ENCODE results near the gene GALNT4. TPM values are rescaled to one million over a fixed set of nuclear protein-coding genes. Genes with fewer than 3 reads are reported as not detected.

The GALNT4 gene
- total RNA-seq, 1 donor from 2014 or later: 3.3 TPM

DNA sequence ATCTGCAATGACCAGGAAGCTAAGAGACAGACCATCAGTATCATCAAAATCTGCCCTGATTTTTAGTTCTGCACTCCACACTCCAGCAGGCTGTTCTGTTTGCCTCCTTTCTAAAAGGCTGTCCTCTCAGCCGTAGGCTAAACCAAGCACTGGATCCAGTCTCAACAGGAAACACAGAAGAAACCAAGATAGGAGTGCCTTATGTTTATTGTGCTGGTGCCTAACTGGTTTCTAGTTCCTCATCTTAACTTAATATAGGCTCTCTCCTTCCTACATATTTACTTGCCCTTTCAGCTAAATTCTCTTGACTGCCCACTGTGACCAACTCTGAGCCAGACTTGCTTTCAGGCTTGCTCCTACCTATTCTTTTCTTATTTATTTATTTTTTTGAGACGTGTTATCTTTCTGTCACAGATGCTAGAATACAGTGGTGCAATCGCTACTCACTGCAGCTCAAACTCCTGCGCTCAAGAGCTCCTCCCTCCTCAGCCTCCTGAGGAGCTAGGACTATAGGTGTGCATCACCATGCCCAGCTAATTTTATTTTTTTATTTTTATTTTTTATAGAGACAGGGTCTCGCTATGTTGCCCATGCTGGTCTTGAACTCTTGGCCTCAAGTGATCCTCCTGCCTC, 30.8 kb downstream of the GALNT4 start:
- no peak for DNase-seq

DNA sequence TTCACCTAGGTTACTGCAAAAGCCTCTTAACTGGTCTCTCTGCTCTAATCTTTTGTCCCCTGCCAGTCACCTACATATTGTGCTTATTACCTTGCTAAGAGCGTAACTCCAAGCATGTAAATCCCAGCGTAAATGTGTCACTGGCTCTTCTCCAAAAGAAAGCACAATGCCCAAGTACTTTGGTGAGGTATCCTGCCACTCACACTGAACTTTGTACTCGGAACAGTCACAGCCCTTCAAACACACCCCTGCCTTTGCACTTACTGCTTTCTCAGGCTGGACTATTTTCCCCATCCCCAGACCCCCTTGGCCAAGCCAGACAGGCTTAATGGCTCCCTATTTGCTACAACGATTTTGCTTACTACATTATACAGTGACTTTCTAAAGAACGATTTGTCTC, 31.7 kb downstream of the GALNT4 start:
- DNase-seq: no peak

DNA sequence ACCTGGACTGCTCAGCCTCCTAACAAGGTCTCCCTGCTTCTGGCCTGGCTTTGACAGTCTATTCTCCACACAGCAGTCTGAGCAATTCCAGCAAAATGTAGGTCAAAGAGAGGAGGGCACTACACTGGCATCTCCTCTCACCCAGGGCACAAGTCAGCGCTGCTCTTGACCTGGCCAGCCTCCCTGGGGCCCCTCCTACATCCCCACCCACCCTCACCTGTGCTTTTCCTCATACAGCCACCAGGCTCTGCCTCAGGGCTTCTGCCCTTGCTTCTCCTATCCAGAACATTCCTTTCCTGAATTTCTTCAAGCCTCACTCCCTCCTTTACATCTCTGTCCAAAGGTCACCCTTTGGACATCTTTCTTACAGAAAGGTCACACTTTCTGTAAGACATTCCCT, 33.7 kb downstream of the GALNT4 start:
- no peak for DNase-seq

DNA sequence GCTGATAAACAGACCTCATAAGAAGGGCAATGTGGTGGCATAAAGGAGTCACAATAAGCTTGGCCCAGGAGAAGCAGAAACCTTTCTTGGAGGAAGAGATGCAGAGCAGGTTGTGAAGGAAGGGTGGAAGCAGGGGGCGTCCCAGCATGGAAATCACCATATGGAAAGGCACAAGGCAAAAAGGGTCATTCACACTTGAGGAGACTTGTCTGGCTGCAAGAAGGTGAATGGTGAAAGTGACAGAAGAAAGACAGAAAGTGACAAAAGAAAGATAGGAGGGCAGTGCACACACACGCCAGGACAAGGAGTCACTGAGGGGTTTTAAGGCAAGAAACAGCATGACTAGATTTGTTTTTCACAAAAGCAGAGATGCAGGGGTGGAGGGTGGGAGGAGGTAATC, 38.3 kb downstream of the GALNT4 start:
- DNase-seq: no peak

DNA sequence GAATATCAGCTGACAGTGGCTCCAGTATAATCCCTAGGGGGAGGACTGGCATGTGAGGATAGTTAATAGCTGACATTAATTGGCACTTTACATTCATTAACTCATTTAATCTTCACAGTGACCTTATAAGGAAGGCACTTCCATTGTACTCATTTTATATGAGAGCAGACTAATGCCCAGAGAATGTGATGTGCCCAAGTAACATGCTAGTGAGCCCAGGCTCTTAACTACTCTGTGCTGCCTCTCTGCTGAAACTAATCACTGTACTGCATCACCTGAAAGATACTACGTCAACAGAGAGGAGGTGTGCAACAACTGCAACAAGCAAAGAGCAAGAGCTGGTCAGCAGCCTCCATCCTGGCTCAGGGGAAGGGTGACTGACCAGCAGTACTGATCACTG, 40.1 kb downstream of the GALNT4 start:
- DNase-seq: no peak

DNA sequence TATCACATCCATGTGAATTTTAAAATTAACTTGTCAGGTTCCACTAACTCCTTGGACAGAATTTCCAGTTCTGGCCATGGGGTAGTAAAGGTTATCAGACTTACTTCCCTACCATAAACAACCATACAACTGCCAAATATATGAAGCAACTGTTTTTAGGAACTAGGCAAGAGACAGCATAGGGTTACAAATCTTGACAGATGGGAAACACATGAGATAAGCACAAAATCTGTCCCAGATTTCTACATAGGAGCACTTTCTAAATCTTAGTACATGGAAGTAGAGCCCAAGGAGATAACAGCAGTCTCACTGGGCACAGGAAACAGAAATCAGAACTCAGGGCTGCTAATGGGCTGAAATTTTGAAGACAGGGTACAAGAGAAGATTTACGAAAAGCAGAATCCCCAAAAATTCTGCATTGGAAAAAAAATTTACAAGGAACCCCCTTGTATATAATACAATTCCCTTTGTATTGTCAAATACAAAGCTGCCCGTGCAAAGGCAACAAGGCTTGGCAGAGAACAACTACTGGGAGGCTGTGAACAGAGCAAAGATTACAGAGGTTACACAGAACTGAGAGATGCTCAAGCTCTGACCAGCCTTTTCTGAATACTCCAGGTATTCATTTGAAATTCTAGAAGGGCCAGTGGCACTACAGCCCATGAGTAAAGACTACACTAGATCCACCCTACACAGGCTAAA, 43.2 kb downstream of the GALNT4 start:
- DNase-seq: no peak

DNA sequence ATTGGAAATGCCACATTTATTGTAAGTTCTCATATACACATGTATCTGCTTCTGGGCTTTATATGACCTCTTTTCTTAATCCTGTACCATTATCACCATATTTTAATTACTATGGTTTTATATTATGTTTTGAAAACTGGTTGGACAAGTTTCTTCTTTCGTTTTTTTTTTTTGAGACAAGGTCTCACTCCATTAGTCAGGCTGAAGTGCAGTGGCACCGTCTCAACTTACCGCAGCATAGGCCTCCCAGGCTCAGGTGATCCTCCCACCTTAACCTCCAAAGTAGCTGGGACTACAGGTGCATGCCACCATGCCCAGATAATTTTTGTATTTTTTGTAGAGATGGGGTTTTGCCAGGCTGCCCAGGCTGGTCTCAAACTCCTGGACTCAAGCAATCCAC, 44.6 kb downstream of the GALNT4 start:
- no peak for DNase-seq

DNA sequence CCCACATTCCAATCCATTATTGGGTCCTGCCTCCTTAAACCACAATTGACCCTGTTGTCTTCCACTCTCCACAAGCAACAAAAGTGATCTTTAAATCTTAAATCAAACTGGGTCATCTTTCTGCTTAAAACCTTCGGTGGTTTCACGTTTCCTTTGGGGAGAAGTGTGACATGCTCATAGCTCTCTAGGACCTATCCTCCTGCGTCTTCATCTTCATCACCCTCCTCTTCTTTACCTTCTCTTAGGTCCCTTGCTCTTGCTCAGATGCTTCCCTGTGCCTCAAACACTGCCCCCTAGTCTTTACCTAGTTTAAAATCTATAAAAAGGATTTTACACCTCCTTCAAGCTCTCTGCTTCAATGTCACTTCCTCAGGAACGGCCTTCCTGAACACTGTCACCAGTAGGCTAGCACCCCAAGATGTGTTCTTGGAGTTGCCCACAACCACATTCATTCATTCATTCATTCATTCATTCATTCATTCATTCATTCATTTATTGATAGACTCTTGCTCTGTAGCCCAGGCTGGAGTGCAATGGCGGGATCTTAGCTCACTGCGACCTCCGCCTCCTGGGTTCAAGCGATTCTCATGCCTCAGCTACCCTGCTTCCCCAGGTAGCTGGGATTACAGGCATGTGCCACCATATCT, 46.8 kb downstream of the GALNT4 start:
- DNase-seq: no peak

DNA sequence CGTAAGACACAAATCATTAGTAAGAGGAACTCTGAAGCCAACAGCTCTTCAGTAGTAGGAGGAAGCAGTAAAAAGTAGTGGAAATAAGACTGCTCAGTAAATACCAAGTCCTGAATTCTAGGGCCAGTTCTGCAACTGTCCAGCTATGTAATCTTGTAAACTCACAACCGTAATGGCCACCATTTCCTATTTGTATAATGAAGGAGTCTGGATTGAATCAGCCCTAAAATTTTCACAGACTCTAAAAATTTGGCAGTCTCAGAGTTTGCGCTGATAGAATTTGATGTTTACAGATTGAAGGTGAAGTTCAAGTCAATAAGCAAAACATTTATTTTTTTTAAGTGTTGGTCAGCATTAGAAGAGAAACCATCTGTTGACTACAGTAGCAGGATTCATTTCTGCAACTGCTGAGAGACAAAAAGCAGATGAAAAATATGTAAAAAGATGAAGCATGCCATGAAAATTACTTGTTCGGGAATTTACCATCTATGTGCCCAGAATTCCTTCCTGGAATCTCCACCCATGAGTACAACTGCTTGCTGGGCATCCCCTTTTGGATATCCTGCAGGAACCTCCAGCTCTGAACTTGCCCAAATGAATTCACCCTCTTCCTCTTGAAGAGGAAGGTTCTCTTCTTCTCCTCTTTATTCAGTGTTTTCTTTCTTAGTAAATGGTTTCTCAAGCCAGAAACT, 47.5 kb downstream of the GALNT4 start:
- DNase-seq: no peak

DNA sequence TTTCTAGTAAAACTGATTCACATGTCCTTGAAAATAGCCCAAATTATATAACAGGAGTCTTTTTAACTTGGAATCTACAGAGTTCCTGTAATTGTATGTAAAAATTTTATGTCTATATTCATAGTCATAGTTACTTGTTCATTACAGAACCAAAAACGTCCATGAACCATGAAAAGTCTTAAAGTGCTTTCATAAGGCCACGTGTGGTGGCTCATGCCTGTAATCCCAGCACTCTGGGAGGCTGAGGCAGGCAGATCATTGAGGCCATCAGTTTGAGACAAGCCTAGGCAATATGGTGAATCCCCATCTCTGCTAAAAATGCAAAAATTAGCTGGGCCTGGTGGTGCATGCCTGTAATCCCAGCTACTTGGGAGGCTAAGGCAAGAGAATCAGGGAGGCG, 48.4 kb downstream of the GALNT4 start:
- DNase-seq: no peak

DNA sequence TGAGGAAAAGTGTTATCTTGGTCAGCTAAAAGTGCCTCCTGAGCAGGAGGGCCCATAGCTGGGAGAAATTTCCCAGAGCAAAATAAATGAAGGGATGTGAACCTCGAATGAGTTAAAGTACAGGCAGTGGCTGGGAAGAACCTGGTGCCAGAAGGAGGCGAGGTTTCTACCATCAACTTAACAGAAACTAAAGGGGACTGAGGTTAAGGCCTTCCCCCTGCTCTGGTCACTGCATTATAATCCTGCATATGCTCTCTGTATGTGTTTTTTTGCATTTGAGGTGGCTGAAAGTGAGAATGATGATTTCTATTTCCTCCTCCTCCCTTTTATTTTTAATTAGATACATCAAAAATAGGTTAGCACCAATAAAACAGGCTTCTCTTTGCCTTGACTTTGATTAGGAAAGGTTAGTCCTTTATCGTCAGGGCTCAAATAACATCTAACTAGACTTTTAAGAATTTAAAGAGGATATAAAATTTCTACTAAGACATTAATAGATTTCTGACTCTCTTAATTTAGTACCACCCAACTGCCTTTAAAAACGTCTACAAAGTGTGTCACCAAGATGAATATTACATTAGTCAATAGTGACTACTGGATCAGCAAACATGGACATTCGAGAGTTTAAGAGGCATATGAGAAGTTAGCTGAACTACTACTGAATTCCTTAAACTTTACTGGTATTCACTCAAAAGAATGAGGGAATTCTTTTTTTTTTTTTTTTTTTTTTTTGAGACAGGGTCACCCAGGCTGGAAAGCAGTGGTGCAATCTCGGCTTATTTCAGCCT, 49.2 kb downstream of the GALNT4 start:
- no peak for DNase-seq

DNA sequence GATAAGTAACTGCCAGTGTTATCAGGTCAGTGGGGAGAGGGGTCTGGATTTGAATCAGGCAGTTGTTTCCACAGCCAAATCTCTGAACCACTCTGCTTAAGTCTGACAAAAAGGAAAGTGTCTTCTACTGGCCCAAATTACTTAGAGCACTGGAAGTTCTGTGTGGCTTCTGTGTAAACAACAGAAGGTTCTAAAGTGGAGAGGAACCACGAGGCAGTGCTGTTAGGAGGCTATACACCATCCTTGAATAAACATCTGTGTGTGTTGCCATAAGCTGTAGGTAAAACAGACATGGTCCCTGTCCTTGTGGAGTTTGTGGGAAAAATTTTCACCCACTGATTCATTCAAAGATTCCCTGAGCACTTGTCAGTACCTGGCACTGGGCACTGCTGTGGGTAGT, 50.0 kb downstream of the GALNT4 start:
- DNase-seq: no peak

Small RNA genes within 50 kb of the gene (small RNA-seq; reads per million reads assigned to genes)
- gene AC025034.2 (not detected), gene POC1B-GALNT4 (not detected)

Other genes starting within 250 kb of the GALNT4 start
- gene DUSP6, start 172.3 kb downstream of the GALNT4 start, total RNA-seq: 34.5 TPM
- 15.6 TPM for gene POC1B, start 1.3 kb upstream of the GALNT4 start, total RNA-seq
- gene ATP2B1, start 184.0 kb upstream of the GALNT4 start, total RNA-seq: 272 TPM

Data from occipital lobe (tissue), 3 donors.